NCI-H128 (cell line): ENCODE results near the gene SIRPA.

Experiments used
- DNase-seq: peaks from one replicate; lab custom pipeline; 2025; ENCODE audit not compliant: unreplicated experiment; lab: John Stamatoyannopoulos, UW

SIRPA gene

DNA sequence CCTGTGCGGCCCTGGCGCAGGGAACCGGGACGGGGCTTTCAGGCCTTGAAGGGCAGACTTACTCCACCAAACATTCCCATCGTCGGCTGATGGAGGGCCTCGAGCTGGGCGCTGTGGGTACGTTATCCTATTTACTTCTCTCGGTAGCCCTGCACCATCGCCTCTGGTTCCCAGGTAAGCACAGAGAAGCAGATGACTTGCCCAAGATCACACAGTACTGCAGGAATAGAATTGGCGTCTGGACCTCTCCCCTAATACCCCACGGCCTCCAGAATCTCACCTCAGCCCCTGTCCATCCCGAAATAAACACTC lies 52.3 kb downstream of the SIRPA start:
- no peak for DNase-seq

DNA sequence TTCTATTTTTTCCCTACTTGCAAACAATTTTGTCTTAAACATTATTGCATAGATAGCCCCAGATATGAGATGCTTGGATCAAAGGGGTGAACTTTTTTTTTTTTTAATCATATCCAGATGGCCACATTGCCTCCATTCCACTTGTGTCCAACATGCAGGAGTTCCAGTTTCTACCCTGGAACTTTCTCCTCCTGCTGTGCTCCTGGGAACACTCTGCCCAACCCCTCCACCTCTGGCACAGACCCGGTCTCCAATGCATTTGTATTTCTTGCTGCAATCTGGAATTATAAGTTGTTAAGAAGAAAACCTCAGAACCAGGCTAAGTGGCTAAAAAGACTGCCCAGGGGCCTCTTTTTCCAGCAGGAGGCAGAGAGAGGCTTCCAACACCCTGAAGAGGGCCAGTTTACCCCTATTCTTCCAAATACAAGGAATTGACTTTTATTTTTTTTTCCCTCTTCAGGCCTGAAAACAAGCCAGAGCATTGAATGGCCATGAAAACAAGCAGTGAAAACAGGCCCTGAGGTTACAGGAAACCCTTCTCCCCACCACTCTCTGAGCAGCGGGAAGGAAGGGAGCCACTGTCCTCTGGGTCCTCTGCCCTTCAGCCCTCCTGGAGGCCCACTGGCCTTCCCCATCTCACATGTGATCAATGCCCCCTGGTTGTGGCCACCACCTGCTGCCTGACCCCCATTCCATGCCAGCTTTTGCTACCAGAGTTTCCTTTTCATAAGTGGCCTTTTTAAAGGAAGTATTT lies 54.3 kb downstream of the SIRPA start:
- DNase-seq = no peak

DNA sequence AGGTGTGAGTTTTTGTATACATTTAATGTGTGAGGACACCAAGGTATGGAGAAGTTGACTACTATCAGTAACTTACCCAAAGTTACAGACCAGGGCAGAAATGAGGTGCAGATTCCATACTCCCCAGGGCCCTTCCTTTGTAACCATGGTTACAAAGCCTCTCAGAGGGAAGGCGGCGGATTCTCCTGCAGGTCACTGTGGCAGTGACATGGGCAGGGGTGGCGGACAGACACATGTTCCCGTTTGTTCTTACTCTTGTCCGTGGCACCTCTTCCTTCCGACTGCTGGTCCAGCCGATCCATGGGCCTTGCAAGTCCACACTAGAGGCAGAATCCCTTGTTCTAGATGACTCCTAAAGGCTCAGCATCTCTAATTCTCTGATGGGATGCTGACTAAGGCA lies 55.6 kb downstream of the SIRPA start:
- no peak for DNase-seq

DNA sequence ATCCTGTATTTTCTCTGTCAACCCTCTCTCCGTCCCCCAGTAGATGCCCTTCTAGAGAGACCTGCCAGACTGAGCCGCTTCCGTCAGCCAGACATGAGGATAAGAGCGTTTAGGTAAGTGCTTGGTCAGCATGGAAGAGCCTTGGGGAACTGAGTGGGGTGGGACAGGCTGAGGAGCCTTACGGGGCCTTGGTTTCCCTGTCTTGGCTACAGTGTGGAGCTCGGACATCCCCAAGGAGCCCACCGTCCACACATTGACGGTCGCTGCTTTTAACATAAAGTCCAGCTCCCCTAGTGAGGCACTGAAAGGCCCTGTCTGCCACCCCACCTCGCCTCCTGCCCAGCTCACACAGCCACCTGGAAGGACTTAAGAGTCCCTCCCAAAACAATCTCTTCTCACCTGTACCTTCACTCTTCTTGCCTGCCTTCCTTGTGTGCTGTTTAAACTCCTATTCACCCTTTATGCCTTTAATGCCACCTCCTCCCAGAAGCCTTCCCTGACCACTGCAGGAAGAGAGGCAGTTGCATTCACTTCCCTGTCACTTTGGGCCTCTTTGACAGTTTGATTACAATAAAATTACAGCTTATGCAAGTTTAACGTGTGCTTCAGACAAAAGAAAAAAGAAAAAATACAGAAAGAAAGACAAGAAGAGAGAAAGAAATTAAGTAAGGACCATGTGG lies 56.4 kb downstream of the SIRPA start:
- DNase-seq = no peak

DNA sequence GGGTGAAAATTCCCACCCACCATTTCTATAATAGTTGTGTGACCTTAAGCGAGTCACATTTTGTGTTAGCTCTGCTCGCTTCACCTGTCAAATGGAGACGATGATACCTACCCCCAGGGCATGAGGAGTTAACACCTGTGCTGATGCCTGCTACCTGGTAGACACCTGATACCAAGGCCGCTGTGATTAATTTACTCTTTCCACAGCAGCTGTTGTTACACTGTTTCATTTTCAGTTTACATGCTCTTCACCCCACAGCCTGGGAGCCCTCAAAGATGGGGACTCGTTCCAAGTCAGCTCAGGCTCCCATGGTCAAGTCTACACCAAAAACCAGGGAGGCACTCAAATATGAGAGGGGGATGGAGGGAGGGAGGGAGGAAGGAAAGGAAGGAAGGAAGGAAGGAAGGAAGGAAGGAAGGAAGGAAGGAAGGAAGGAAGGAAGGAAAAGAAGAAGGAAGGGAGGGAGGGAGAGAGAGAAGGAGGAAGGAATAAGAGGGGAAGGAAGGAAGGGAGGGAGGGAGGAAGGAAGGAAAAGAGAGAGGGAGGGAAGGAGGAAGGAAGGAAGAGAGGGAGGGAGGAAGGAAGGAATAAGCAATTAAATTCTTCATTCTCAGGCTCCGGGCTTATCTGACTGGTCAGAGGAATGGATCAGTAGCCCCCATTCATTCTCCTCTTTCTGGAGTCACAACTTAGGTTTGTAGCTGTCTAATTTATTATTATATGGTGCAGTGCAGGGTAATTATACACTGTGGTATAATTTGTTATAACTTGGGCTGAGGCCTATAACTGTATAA lies 57.7 kb downstream of the SIRPA start:
- DNase-seq = no peak

DNA sequence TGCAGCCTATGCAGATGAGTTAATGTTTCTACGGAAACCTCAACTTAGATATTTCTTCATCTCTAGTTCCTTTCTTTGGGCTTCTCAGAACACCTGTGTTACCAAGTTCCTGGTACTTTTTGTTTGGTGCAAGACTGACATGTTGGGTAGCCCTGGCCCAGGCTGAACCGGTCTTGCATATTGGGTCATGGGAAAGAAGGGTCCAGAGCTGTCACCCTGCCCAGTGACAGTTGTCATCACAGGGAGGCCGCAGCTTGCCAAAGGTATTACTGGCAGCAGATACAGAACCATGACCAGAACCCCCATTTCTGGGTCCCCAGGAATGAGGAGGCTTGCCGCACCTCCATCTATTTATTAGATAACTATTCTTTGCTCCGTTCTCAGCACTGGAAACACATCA lies 58.4 kb downstream of the SIRPA start:
- DNase-seq = no peak

DNA sequence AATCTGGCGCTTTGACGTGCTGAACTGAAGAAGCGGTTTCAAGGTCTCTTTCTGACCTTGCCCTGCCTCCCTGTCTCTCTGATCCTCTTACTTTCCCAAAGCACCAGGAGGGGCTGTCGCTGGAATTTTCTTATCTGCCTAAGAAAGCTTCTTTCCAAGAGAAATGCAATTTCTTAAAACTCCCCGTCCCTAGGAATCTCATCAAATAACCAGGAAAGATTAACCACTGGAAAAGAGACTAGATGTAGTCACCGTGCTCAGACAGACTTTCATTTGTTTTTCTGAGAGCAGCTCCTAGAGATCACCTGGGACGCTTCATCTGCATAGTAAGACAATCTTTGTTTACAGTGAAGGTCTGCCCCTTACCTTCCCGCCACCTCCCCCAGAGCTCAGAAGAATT lies 60.0 kb downstream of the SIRPA start:
- DNase-seq = no peak

DNA sequence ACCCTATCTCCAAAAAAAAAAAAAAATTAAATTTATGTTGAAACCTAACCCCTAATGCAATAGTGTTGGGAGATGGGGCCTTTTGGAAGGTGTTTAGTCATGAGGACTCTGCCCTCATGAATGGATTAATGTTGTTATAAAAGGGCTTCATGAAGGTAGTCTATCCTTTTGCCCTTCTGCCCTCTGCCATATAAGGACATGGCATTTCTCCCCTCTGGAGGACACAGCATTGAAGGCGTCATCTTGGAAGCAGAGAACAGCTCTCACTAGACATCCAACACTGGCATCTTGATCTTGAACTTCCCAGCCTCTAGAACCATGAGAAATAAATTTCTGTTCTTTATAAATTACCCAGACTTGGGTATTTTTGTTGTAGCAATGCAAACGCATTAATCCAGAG lies 63.2 kb downstream of the SIRPA start:
- DNase-seq = no peak

DNA sequence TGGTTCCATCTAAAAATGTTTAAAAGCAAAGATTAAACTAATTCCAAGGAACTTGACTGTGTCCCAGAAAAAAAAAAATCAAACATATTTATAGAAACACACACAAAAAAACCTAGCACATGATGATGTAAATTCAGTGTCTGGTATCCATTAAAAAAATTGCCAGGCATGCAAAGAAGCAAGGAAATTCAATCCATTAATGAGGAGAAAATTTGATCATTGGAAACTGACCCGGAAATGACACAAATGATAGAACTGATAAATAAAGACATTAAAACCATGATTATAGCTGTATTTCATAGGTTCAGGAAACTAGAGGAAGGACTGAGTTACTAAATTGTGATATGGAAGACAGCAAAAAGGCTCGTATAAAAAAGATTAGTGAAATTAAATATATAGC lies 63.9 kb downstream of the SIRPA start:
- DNase-seq = no peak

DNA sequence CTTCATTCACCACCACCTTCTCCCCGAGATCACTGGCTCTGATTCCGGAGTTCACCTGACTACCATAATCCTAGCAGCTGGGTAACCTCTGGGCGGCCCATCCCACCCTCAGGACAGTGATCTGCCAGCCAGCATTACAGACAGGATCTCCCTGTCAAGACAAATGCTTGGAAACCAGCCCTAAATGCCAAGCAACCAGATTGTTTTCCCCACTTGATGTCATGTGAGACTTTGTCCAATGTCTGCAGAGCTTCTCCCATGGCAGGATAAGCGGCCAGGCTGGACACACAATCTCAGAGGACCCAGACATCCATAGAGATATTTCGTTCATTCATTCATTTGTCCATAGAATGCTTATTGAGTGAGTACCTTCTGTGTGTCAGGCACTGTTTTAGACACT lies 66.2 kb downstream of the SIRPA start:
- DNase-seq = no peak

DNA sequence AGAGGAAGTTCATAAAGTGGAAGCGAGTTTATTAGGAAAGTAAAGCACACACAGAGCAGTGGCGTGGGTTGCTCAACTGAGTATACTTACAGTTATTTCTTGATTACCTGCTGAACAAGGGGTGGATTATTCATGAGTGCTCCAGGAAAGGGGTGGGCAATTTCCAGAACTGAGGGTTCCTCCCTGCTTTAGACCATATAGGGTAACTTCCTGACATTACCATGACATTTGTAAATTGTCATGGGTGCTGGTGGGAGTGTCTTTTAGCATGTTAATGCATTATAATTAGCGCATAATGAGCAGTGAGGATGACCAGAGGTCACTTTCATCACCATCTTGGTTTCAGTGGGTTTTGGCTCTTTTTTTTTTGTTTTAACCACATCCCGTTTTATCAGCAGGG lies 68.9 kb downstream of the SIRPA start:
- no peak for DNase-seq

DNA sequence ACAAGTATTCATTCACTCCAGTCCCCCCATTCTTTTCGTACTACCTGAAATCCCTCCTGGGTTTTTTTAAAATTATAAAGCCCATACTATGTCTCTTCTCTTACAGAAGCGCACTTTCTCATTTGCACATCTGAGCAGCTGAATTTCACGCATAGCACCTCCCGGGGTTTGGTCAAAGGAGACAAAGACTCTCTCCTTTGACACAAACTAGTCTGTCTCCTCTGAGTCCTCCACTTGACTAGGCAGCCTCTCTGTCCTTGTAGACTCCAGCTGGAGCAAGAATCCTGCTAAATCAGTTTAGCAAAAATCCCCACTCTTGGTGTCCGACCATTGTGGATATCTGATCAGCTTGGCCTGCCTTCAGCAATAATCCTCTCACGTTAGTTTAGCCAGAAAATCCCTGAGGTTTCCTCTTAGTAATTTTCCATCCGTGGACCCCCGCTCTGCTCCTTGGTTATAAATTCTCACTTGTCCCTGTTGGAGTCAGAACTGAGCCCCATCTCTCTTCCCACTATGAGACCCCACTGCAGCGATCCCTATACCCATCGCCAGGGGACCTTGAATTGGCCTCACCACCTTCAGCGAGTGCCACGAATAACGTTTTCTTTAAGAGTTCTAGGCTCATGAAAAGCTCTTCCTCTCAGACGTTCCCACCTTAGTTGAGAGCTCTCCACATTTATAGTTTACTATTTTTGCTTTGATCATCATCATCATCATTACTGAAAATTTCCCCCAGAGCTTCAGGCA lies 69.6 kb downstream of the SIRPA start:
- DNase-seq = no peak

DNA sequence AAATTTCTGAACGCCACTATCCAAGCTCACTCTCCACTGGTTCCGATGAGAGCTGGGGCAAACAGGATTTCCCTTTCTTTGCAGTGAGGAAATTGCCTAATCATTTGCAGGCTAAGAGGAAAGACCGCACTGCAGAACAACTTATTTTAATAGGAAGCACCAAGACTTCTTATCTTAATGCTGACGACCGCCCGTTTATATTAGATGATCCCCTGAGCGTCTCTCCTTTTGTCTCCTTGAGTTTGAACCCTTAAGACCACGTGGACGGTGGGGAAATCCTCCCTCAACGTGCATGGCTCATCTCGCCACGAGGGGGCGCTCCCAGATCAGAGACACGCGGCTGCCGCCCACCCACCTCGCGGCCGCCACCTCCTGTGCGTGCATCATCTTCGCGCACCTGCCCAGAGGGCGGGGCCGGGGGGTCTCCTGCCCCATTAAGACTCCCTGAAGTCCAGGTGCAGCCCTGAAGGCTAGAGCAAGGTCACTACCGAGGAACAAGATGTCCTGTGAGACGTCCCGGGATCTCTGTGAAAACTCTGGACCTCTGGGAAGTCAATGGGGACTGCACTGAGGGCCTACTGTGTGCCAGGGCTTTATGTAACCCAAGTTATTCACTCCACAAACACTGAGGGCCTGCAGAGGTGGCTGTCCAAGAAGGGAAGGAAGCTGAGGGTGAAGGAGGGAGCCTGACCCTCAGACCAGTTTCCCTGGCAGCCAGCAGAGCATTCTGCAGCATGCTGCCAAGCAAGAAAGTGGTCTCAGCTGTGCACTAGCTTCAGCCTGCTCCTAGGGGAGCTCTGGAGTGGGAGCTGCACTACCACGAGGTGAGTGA lies 70.5 kb downstream of the SIRPA start:
- no peak for DNase-seq

DNA sequence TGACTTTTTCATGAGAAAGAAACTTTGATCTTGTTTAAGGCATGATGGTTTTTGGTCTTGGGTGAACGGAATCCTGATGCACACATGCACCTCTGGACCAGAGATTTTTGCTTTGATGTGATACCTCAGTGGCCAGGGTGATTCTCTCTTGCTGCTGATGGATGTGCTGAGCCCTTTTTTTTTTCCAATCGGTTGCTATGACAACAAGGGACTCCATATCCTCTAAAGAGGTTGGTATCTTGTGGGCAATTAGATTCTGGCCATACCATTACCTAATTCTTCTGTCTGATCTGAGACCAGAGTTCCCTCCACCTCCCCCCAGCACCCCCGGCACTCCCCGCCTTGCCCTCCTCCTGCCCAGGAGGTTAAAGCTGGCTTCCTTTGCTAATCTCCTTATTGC lies 73.8 kb downstream of the SIRPA start:
- DNase-seq = no peak

DNA sequence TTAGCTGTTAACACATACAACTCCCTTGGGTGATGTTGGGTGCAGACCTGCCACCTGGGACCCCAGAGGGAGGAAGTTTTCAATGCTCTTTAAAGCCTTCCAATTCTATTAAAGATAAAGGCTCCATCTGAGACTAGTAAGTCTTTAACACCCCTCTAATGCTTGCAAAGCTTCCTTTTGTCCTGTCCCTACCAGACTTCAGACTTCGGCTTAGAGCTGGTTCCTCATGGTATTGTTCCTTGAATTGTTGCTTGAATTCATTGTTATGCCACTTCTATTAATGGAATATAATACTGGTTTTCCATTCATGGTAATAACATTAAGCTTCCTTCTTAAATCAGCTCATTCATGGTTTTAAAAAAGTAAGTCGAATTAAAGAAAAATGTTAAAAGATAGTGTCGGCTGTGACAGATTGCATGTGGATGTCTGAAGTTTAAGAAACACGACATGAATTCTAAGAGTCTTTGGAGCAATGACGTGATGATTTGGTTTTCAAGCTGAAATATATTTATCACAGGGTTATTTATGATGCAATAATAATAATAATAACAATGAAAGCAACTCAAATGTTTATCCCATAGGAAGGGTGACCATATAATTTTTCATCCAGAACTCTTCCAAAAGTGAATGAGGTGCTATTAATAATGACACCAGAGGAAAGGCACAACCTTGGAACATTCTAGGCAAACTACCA lies 76.8 kb downstream of the SIRPA start:
- DNase-seq = no peak

DNA sequence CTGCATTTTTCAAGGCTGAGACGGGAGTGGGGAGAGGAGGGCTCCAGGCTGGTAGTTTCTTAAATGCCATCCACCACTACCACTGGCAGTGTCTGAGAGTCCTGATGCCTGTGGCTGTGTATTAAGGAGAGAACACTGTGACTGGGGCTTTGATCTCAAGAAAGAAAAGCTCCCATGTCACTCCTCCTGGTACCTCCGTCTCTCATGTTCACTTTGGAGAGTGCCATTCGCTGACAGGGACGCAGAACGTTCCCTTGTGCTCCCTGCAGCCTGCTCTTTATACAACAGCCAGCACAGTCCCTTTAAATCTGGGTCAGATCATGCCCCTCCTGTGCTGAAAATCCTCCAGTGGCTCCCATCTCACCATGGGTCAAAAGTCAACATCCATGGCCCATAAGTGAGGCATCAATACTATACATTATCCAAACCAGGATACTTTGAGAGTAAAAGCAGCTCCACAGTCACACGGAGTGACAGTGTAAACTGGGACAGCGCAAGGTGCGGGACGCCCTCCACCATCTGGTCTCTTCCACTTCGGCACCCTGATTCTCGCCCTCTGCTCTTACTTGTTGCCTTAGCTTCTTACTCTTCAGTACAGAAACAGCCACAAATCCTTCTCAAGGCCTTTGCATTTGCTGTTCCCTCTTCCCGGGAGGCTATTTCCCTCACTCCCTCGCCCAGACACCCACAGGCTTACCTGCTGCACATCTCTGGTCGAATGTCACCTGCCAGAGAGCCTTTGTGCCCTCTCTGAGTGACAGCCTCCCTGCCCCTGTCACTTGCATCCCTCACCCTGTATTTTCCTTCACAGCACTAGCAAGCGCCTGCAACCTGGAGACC lies 78.6 kb downstream of the SIRPA start:
- DNase-seq = no peak

DNA sequence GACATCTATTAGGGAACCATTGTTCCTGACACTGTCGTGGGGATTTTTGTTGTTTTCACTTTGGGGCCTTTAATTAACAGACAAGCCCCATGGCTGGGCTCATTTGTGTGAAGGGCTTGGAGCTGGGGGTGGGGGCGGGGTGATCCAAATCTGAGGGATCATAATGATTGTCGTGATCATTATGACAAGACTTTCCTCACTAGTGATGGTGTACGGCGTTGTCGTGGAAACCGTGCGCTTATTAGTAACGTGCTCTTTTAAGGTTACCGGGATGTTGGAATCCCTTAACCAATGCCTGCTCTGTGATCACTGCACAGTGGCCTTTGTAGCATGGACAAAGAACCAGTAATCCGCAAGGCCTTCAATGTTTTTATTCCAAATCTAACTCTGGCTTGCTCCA lies 80.1 kb downstream of the SIRPA start:
- no peak for DNase-seq

DNA sequence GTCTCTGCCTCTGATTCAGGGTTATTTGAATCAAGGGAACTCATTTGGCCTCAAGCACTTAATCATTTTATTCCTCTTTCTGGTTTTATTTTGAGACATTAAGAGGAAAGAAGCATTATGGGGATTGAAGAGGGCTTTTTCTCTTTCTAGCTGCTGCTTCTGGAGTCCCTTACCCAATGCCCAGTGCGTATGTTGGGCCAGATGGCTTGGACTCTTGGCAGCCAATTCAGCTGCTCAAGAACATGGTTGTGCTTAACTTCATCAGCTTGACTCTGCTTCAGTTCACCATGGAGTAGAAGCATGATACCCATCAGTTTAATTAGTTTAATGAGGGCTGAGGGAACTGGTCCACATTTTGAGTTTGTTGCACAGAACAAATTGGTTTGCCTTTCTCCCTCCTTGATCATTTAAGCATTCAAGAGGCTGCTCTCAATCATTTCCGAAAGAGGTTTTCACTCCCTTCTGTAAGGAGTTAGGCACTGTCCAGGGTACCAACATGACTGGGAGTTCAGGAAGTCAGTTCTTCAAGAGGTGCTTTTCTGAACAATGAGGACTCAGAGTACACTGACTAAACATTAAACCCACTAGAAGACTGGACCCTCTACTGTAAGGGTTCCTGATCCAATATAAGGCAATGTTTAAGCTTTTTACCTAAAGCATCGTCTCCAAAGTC lies 84.0 kb downstream of the SIRPA start:
- no peak for DNase-seq

DNA sequence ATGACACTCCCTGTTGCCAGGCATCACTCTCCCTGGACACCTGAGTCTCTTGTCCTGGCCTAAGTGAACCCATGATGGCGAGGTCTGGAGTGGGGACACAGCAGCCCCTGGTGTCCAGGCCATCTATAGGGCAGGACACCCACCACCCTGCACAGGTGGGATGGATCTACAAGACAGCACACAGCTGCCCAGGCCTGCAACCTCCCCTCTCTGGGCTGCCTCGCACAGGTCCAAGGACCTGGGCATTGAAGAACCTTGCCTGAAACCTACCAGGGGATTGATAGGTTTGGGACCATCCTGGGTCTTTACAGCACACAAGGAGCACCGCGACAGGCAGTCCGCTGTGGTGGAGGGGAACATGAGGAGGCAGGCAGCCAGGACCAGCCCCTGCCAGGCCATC lies 87.5 kb downstream of the SIRPA start:
- DNase-seq = no peak
